SU-DHL-6 (cell line): ENCODE measurements around the gene MUC5AC.

Source experiments
- H2AFZ ChIP-seq: fragments of 200-600 bp; sonication (generic); 2 replicates; pipeline ENCODE4 v1.6.1; 2014; ENCODE audit warnings: low read depth, mild to moderate bottlenecking, moderate library complexity, mixed read lengths, antibody characterized with exemption, low read length; ENCODE audit not compliant: severe bottlenecking
- H3F3A ChIP-seq: fragments of 200-600 bp; shearing (Covaris generic); 2 replicates; pipeline ENCODE4 v1.6.0; 2016; ENCODE audit warnings: antibody characterized with exemption, mild to moderate bottlenecking; ENCODE audit not compliant: insufficient read depth
- H3K27ac ChIP-seq: fragments of 200-600 bp; sonication (generic); 2 replicates; pipeline ENCODE4 v1.5.1; 2016; ENCODE audit warnings: low read depth, mild to moderate bottlenecking, low read length, moderate library complexity, mixed read lengths
- H3K27me3 ChIP-seq: fragments of 200-600 bp; sonication (generic), shearing (Covaris generic); 2 replicates; pipeline ENCODE4 v1.6.0; 2014; ENCODE audit warnings: mild to moderate bottlenecking, low read length
- H3K36me3 ChIP-seq: fragments of 200-600 bp; sonication (generic); 2 replicates; pipeline ENCODE4 v1.6.1; 2014; ENCODE audit warnings: mild to moderate bottlenecking, low read length, mixed read lengths
- H3K4me2 ChIP-seq: fragments of 300-600, 200-600 bp; shearing (Covaris generic), sonication (generic); 2 replicates; pipeline ENCODE4 v1.6.0; 2014; ENCODE audit warnings: low read length, low read depth, mild to moderate bottlenecking; ENCODE audit not compliant: poor library complexity, severe bottlenecking
- H3K4me3 ChIP-seq: fragments of 200-600 bp; sonication (generic); 2 replicates; pipeline ENCODE4 v1.5.1; 2014; ENCODE audit warnings: antibody characterized with exemption, low read length, mild to moderate bottlenecking, mixed read lengths; ENCODE audit not compliant: insufficient read depth, poor library complexity, severe bottlenecking
- H3K79me2 ChIP-seq: fragments of 200-600 bp; sonication (generic); 2 replicates; pipeline ENCODE4 v1.6.1; 2014; ENCODE audit warnings: mild to moderate bottlenecking, low read length, moderate library complexity; ENCODE audit not compliant: insufficient read depth
- H3K9ac ChIP-seq: fragments of 200-600 bp; sonication (generic); 2 replicates; pipeline ENCODE4 v1.7.0; 2014; ENCODE audit warnings: mild to moderate bottlenecking, low read length
- H3K9me2 ChIP-seq: fragments of 200-600 bp; sonication (generic); replicated peaks from 2 replicates; pipeline ENCODE4 v1.6.1; 2014; ENCODE audit warnings: low read length; ENCODE audit not compliant: insufficient read depth
- H3K9me3 ChIP-seq: fragments of 200-600 bp; sonication (generic); 2 replicates; pipeline ENCODE4 v1.6.1; 2014; ENCODE audit warnings: low read length, mixed read lengths; ENCODE audit not compliant: insufficient read depth
- H4K20me1 ChIP-seq: fragments of 200-600 bp; sonication (generic); 2 replicates; pipeline ENCODE4 v1.6.1; 2014; ENCODE audit warnings: low read depth, mild to moderate bottlenecking, antibody characterized with exemption, low read length, moderate library complexity, mixed read lengths
- CTCF ChIP-seq: fragments of 200-600 bp; sonication (generic); IDR thresholded peaks from one replicate; pipeline ENCODE4 v1.5.1; 2017; ENCODE audit warnings: antibody characterized with exemption, mild to moderate bottlenecking, low read length, moderate library complexity; ENCODE audit not compliant: insufficient read depth, poor library complexity, severe bottlenecking
- EZH2phosphoT487 ChIP-seq: fragments of 200-600 bp; sonication (generic), shearing (Covaris generic); conservative IDR thresholded peaks from 2 replicates; pipeline ENCODE4 v1.6.1; 2018; ENCODE audit warnings: mild to moderate bottlenecking, antibody characterized with exemption, low read length, moderate library complexity, mixed read lengths

Gene MUC5AC

GRCh38 chr11:1229471-1230120, 71.8 kb downstream of the MUC5AC start:
- Histone ChIP-seq H2AFZ (no peak overlapping the region), H3K4me2 (no peak overlapping the region), H3K27me3 (no peaks in the 10 kb centered on the region), H3K9ac (no peak overlapping the region), H3K36me3 (no peaks in the 10 kb centered on the region), H3K9me3 (no peaks in the 10 kb centered on the region), H3K27ac (no peak overlapping the region), H3F3A (no peaks in the 10 kb centered on the region), H3K79me2 (no peaks in the 10 kb centered on the region), H4K20me1 (no peaks in the 10 kb centered on the region), H3K9me2 (no peaks in the 10 kb centered on the region), H3K4me3 (no peak overlapping the region)
- TF ChIP-seq CTCF = no peak
- no peak for TF ChIP-seq EZH2phosphoT487

GRCh38 chr11:1230121-1230455, 72.3 kb downstream of the MUC5AC start:
- Histone ChIP-seq H3K9me2 (no peaks in the 10 kb centered on the region), H3K36me3 (no peaks in the 10 kb centered on the region), H3K9me3 (no peaks in the 10 kb centered on the region), H3K27me3 (no peaks in the 10 kb centered on the region), H4K20me1 (no peaks in the 10 kb centered on the region), H3K27ac (no peak overlapping the region), H3K4me2 (no peak overlapping the region), H3F3A (no peaks in the 10 kb centered on the region), H2AFZ (no peak overlapping the region), H3K4me3 (no peak overlapping the region), H3K9ac (no peak overlapping the region), H3K79me2 (no peaks in the 10 kb centered on the region)
- TF ChIP-seq CTCF = no peak
- TF ChIP-seq EZH2phosphoT487 = no peak

GRCh38 chr11:1230456-1231395, 73.0 kb downstream of the MUC5AC start:
- no peaks in the 10 kb centered on the region for H4K20me1 ChIP-seq
- H3K9ac ChIP-seq = no peak overlapping the region
- no peak overlapping the region for H2AFZ ChIP-seq
- H3K4me2 ChIP-seq = no peak overlapping the region
- H3K9me3 ChIP-seq = no peaks in the 10 kb centered on the region
- TF ChIP-seq CTCF (no peak), EZH2phosphoT487 (no peak)
- no peaks in the 10 kb centered on the region for H3K36me3 ChIP-seq
- H3K27ac ChIP-seq = no peak overlapping the region
- no peaks in the 10 kb centered on the region for H3K9me2 ChIP-seq
- no peak overlapping the region for H3K4me3 ChIP-seq
- no peaks in the 10 kb centered on the region for H3K79me2 ChIP-seq
- H3F3A ChIP-seq = no peaks in the 10 kb centered on the region
- H3K27me3 ChIP-seq = no peaks in the 10 kb centered on the region
